COR-L47 (cell line): Measurements from ENCODE around the gene UNC5B.

ENCODE experiments used
- DNase-seq: peaks from one replicate; lab custom pipeline; 2025; lab: John Stamatoyannopoulos, UW

Gene UNC5B

GRCh38 chr10:71255550-71255807 is 43.1 kb downstream of the UNC5B start:
- no peak for DNase-seq

GRCh38 chr10:71255808-71256660 is 43.7 kb downstream of the UNC5B start:
- DNase-seq, result no peak

GRCh38 chr10:71256661-71257318 is 44.4 kb downstream of the UNC5B start:
- no peak for DNase-seq

GRCh38 chr10:71257319-71257997 is 45.1 kb downstream of the UNC5B start:
- no peak for DNase-seq

GRCh38 chr10:71258046-71258445 is 45.7 kb downstream of the UNC5B start:
- DNase-seq, result no peak

- no peak for DNase-seq
Measured at GRCh38 chr10:71258446-71259145, 46.2 kb downstream of the UNC5B start.

GRCh38 chr10:71259282-71259681 is 46.9 kb downstream of the UNC5B start:
- no peak for DNase-seq

- DNase-seq, result no peak
Measured at GRCh38 chr10:71259815-71260501, 47.6 kb downstream of the UNC5B start.

GRCh38 chr10:71260622-71261325 is 48.4 kb downstream of the UNC5B start:
- DNase-seq, result no peak

- peak; percentile 85 for DNase-seq
Measured at GRCh38 chr10:71262027-71262426, 49.7 kb downstream of the UNC5B start.

- no peak for DNase-seq
Measured at GRCh38 chr10:71262817-71263216, 50.4 kb downstream of the UNC5B start.

- no peak for DNase-seq
Measured at GRCh38 chr10:71263376-71263775, 51.0 kb downstream of the UNC5B start.

- DNase-seq, result no peak
Measured at GRCh38 chr10:71264345-71265200, 52.2 kb downstream of the UNC5B start.

GRCh38 chr10:71265201-71265575 is 52.8 kb downstream of the UNC5B start:
- DNase-seq, result no peak

GRCh38 chr10:71265618-71266146 is 53.3 kb downstream of the UNC5B start:
- DNase-seq, result no peak

- peak; percentile 37 for DNase-seq
Measured at GRCh38 chr10:71266147-71266917, 54.0 kb downstream of the UNC5B start.

GRCh38 chr10:71266918-71267442 is 54.6 kb downstream of the UNC5B start:
- DNase-seq, result no peak

- DNase-seq, result no peak
Measured at GRCh38 chr10:71267508-71268240, 55.3 kb downstream of the UNC5B start.
